HG03095 (cell line): ENCODE measurements around the gene LDLRAD4.

Experiments used
- ATAC-seq: cut with Tn5 transposase; IDR thresholded peaks from one replicate; pipeline ENCODE4 v1.9.1; 2021; ENCODE audit warnings: moderate library complexity; ENCODE audit not compliant: unreplicated experiment

Gene LDLRAD4

DNA sequence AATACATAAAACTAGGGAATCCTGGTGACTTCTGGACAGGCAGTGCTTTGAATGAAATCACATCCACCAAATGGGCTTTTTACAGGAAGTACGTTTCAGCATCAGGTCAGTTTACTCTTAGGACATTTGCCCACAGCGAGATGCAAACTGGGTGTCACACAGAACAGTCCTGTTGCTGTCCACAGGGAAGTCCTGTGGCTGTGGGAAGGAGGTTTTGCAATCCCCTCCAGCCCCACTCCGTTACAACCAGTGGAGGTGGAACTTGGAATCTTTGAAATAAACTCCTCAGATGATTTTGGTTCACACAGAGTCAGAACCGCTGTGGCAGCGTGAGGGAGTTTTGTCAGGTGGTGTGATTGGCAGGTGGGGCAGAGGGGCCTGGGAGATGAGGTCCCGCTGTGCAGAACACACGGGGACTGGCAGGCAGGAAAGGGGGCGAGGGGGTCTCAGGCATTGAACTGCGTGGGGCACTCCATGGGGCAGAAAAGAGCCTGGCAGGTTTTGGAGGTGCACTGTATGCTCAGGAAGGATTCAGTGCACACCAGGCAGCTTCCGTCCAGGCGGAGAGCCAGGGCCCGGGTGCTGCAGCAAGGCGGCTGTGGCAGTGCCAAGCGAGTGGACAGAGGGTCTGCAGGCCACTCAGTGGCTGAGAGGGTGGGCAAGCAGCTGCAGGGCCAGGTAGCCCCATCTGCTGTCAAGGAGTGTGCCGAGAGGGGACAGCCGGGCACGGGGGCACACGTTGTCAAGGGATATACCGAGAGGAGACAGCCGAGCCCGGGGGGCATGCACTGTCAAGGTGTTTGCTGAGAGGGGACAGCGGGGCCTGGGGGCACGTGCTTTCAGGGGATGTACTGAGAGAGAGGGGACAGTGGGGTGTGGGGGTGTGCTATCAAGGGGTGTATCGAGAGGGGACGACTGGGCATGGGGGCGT lies 148.7 kb downstream of the LDLRAD4 start:
- no peak for ATAC-seq

DNA sequence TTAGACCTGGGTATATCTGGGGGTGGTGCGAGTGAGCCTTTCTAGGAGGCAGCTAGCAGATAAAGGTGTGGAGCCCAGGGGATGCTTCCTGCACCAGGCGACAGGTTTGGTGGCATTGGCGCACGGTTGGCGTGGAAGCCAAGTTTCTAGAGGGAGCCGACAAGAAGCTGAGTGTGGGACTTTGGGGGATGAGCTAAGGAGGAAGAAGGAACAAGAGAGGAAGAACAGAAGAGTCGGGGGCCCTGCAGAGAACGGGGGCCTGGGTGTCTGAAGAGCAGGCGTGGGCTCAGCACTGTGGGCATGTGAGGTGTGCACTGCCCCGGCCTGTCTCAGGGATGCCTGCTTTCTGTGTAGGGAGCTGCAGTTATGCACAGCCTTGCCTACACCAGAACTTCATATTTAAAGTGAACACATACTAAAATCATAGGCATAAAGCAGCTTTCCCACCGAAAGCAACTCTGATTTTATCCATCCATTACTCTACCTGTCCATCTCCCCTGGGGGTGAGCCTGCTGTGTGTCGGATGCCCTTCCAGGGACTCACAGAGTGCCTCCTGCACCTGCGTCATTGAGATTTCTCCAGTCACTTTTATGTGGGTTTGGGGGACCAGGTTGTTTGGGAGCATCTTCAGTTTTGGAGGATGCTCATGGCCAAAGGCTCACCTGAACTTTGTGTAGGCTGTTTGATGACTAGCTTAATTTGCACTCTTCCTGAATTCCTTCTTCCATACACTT lies 149.7 kb downstream of the LDLRAD4 start:
- ATAC-seq, result no peak

GRCh38 chr18:13369353-13369752 lies 150.8 kb downstream of the LDLRAD4 start:
- no peak for ATAC-seq

GRCh38 chr18:13369756-13370510 lies 151.4 kb downstream of the LDLRAD4 start:
- ATAC-seq, result no peak

DNA sequence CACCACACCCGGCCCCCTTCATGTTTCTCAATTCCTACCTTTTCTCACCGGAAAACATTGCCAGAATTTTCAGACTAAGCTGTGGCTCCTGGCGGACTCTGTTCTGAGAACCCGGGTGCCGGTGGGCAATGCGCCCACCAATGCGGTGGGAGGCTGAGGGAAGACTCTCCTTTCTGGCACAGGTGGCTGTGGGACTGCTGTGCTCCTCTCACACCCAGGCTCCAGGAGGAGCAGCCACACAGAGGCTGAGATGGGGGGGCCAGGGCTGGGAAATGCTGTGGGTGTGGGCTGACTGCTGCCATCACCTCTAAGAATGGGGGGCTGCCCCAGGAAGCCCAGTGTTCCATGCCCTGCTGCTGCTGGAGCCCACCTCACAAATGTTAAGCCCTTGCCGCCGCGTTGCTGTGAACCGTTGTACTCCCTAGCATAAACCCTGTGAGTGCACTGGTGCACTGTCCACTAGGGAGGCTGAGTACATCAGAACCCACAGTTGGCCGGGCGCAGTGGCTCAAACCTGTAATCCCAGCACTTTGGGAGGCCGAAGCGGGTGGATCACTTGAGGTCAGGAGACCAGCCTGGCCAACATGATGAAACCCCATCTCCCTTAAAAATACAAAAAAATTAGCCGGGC lies 152.6 kb downstream of the LDLRAD4 start:
- no peak for ATAC-seq

DNA sequence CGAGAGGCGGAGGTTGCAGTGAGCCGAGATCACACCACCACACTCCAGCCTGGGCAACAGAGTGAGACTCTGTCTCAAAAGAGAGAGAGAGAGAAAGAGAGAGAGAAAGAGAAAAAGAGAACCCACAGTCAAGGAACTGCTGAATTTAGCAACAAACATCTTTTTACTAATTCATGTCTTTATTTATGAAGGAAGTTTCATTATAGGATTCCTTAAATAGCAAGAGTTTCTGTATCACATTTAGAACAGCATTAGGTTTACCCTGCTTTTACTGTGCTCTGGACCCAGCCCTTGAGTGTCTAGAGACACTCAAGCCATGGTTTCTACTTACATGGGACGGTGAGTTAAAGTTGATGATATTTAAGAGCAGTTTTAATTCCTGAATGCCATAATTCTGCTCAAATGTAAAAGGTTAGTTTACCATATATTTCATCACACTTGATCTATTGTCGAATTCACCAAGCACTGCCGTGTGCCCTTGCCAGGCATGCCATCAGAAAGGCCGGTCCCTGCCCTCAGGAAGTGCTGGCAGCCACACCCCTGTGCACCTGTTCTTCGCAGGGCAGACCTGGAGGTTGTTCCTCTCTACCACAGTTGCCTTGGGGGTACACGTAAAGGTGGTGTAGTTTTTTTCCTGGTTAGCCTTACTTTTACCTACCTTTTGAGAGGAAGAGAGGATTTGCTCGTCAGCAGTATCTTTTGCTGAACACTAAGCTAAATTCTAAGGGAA lies 153.3 kb downstream of the LDLRAD4 start:
- no peak for ATAC-seq

DNA sequence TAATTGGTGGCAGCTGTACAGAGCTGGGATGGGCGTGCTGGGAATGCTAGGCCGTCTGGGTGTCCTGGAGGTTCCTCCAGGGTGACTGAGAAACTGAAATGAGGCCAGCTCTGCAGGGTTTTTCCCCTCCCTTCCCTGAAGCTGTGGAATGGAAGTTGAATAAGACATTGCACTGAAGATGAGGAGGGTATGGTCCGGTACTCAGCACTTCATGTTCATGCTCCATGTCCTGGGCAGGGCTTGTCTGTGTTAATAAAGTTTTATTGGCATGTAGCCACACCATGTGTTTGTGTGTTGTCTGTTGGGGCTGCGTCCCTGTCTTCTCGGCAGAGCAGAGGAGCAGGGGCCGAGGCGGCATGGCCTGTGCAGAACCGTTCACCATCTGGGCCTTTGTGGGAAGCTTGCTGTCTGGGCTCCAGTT lies 154.0 kb downstream of the LDLRAD4 start:
- no peak for ATAC-seq

GRCh38 chr18:13374096-13374467 lies 155.5 kb downstream of the LDLRAD4 start:
- no peak for ATAC-seq

DNA sequence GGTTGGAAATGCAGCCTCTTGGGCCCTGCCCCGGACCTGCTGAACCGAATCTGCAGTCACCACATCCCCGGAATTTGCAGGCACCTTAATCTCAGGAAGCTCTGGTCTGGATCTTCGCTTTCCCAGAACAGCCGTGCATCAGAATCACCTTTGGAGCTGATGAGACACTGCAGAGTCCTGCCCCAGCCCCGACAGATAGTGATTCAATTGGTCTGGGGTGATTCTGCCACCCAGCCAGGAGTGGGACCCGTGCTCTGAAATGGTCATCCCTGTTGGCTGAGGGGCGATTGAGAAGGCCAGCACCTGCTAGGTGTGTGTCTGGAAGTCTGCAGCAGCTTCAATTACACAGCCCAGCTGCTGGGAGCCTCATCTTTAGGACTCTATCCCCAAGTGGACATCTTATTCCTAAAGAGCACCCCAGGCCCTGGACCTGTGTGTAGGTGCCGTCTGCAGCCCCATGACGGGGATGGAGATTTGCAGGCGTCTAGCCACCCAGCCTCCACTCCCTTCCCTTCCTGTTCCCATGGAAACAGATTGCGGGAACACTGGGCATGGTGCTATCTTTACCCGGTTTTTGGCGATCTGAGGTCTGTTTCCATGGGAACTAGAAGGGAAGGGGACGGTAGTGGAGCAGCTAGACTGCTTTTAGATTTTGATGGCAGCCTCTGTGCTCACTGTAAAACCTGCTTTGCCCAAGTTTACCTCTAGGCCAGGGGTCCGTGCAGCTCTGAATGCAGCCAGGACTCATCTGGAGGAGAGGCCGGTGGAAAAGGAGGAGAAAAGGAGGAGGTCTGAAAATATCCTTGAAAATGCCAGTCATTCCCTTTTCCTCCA lies 156.1 kb downstream of the LDLRAD4 start:
- no peak for ATAC-seq

GRCh38 chr18:13375302-13376255 lies 157.0 kb downstream of the LDLRAD4 start:
- ATAC-seq, result peak; percentile 89

- no peak for ATAC-seq
Observed at GRCh38 chr18:13376298-13376840, 157.8 kb downstream of the LDLRAD4 start.

DNA sequence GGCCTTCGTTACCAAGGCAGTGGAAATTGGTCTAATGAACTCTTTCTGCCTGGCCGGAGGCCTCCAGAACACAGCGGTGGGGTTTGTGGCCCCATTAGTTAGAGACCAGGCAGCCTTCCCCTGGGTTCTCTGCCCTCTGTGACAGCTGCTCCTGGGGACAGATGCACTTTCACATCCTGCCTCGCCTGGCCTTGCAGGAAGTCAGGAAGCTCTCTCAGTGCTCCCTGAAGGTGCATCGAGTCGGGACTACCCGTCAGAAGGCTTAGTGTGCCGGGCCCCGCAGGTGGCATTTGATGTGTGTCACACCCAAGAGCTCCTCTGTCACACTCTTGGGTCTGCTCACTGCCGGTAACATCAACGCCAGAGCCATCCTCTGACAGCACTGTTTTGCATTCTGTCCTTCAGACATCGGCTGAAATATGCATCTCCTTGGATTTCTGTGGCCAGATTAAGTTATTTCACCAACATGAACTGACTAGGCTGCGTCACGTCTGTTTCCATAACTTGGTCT lies 158.3 kb downstream of the LDLRAD4 start:
- ATAC-seq, result no peak

- no peak for ATAC-seq
Observed at GRCh38 chr18:13377496-13377895, 158.9 kb downstream of the LDLRAD4 start.

- no peak for ATAC-seq
Observed at GRCh38 chr18:13378150-13378549, 159.6 kb downstream of the LDLRAD4 start.

GRCh38 chr18:13379062-13379865 lies 160.7 kb downstream of the LDLRAD4 start:
- ATAC-seq, result no peak

GRCh38 chr18:13379930-13380690 lies 161.6 kb downstream of the LDLRAD4 start:
- no peak for ATAC-seq
